GM08714 (cell line): Measurements from ENCODE around the gene C1QTNF5.

Source experiments
- H3K4me3 ChIP-seq: fragments of 200-500 bp; sonication (Bioruptor generic); 2 replicates; pipeline ENCODE4 v1.5.1; 2014; ENCODE audit warnings: mild to moderate bottlenecking, low read length, inconsistent platforms
- ZNF274 ChIP-seq: IDR thresholded peaks from 2 replicates; pipeline ENCODE4 v1.6.1; 2012; ENCODE audit warnings: mild to moderate bottlenecking, low read depth, low read length

Gene C1QTNF5

GRCh38 chr11:119324189-119324588 is 16.5 kb downstream of the C1QTNF5 start:
- H3K4me3 ChIP-seq, result no peak overlapping the region
- TF ChIP-seq ZNF274, result no peak

GRCh38 chr11:119323532-119324033 is 17.1 kb downstream of the C1QTNF5 start:
- no peak for TF ChIP-seq ZNF274
- no peak overlapping the region for H3K4me3 ChIP-seq

- TF ChIP-seq ZNF274, result no peak
- H3K4me3 ChIP-seq, result no peak overlapping the region
These were observed 17.7 kb downstream of the C1QTNF5 start for GRCh38 chr11:119322921-119323531.

- TF ChIP-seq ZNF274, result no peak
- no peak overlapping the region for H3K4me3 ChIP-seq
These were observed 18.3 kb downstream of the C1QTNF5 start for GRCh38 chr11:119322360-119322739.

- no peak for TF ChIP-seq ZNF274
- H3K4me3 ChIP-seq, result peak overlapping the region; percentile 47; the same call in 1 of the 2 replicates
These were observed 19.7 kb downstream of the C1QTNF5 start for GRCh38 chr11:119320776-119321524.

GRCh38 chr11:119320240-119320775 is 20.4 kb downstream of the C1QTNF5 start:
- TF ChIP-seq ZNF274, result no peak
- peak overlapping the region; percentile 47; the same call in 1 of the 2 replicates for H3K4me3 ChIP-seq

- no peak for TF ChIP-seq ZNF274
- no peak overlapping the region for H3K4me3 ChIP-seq
These were observed 20.9 kb downstream of the C1QTNF5 start for GRCh38 chr11:119319700-119320239.

GRCh38 chr11:119319136-119319699 is 21.5 kb downstream of the C1QTNF5 start:
- no peak for TF ChIP-seq ZNF274
- H3K4me3 ChIP-seq, result no peak overlapping the region

- no peak for TF ChIP-seq ZNF274
- H3K4me3 ChIP-seq, result no peak overlapping the region
These were observed 22.2 kb downstream of the C1QTNF5 start for GRCh38 chr11:119318240-119319135.

GRCh38 chr11:119317592-119318239 is 23.0 kb downstream of the C1QTNF5 start:
- no peak for TF ChIP-seq ZNF274
- H3K4me3 ChIP-seq, result no peak overlapping the region

GRCh38 chr11:119316729-119317591 is 23.7 kb downstream of the C1QTNF5 start, which contains the start of gene MCAM:
Gene MCAM, minus strand, starts transcription at chr11:119317130. Its CDS starts 29 bp downstream, at chr11:119317101.
- TF ChIP-seq ZNF274, result no peak

GRCh38 chr11:119316016-119316728 is 24.5 kb downstream of the C1QTNF5 start:
- H3K4me3 ChIP-seq, result peak overlapping the region; percentile 3; the same call in 1 of the 2 replicates
- no peak for TF ChIP-seq ZNF274

More at GRCh38 chr11:119316729-119317591, 23.7 kb downstream of the C1QTNF5 start, which contains the start of gene MCAM:
- H3K4me3 ChIP-seq, result peak within 1 kb of the TSS; percentile 3; the same call in 1 of the 2 replicates
